GM10266 (cell line): ENCODE data around the gene MZF1.

Source experiments
- DNase-seq: peaks from one replicate; pipeline ENCODE4 v3.0.0; 2012; ENCODE audit errors: extremely low spot score
- TF ChIP-seq, protein P1 (sequence below): IDR thresholded peaks from 2 replicates; pipeline ENCODE4 v1.5.1; 2012; ENCODE audit warnings: mild to moderate bottlenecking, low read depth; ENCODE audit not compliant: control insufficient read depth, insufficient read depth; ENCODE audit errors: missing control alignments

The MZF1 gene

GRCh38 chr19:58572026-58572817 lies 913 bp downstream of the MZF1 start:
- TF ChIP-seq, protein P1, sequence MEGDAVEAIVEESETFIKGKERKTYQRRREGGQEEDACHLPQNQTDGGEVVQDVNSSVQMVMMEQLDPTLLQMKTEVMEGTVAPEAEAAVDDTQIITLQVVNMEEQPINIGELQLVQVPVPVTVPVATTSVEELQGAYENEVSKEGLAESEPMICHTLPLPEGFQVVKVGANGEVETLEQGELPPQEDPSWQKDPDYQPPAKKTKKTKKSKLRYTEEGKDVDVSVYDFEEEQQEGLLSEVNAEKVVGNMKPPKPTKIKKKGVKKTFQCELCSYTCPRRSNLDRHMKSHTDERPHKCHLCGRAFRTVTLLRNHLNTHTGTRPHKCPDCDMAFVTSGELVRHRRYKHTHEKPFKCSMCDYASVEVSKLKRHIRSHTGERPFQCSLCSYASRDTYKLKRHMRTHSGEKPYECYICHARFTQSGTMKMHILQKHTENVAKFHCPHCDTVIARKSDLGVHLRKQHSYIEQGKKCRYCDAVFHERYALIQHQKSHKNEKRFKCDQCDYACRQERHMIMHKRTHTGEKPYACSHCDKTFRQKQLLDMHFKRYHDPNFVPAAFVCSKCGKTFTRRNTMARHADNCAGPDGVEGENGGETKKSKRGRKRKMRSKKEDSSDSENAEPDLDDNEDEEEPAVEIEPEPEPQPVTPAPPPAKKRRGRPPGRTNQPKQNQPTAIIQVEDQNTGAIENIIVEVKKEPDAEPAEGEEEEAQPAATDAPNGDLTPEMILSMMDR, result no peak
- DNase-seq, result no peak

- no peak for DNase-seq
- TF ChIP-seq, protein P1, result no peak
Observed at GRCh38 chr19:58571575-58571947, 1.6 kb downstream of the MZF1 start.

DNA sequence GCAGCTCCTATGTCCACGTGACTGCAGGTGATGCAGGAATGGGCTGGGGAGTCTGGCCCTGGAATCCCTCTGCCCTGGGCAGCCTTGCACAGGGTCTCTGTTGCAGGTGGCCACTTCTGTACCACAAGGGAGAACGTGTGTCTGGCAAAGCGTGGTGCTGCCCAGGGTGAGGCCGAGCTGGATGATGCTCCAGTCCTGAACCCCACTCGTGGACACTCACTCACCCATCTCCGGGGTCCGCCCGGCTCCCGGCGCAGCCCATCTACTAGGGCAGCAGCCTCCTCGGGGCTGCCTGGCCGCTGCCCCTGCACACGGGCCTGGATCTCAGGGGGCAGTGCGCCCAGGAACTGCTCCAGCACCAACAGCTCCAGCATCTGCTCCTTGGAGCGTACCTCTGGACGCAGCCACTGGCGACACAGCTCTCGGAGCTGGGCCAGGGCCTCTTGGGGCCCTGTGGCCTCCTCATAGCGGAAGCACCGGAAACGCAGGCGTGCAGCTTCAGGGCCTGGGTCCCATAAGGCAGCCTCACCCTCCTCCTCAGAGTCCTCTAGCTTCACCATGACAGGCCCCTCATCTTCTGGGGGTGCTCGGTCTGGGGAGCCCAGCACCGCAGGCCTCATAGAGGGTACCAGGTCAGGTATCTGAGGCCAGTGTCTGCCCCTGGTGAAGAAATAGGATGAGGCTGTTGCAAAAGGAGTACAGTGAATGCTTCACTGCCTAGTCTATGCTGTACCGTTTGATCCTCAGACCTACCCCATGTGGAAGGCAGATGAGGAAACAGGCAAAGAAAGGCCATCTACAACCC lies 2.2 kb downstream of the MZF1 start:
- TF ChIP-seq, protein P1, result no peak
- DNase-seq, result no peak

DNA sequence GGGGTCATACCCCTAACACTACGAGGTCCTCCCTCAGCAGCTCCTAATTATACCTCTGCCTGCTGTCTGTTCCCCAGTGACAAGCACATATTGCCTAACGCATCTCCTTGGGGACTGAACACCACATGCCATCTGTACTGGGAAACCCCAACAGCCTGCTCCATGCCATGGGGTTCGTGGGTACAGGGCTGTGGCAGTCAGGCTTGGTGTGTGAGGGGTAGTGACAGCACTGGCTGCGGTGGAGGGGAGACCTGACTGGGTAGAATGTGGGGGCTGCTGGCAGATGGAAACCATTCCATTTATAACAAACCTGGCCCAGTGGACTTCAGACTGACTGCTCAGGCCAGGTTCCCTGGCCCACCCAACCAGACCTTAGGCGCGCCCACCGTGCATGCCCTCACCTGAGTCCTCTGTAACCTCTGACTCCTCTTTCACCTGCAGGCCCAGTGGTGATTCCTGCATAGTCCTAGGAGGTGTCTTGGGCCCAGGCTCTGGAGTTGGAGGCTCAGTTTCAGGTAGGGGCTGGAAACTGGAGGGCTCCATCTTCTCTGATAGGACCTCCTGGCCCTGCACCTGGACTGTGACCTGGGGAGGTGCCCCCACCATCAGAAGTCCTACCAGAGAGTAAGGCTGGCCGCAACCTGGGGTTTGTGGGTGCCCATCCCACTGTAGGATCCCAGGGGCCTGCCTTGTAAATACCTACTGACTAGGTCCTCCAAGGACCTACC lies 3.0 kb downstream of the MZF1 start:
- DNase-seq, result no peak
- TF ChIP-seq, protein P1, result no peak

DNA sequence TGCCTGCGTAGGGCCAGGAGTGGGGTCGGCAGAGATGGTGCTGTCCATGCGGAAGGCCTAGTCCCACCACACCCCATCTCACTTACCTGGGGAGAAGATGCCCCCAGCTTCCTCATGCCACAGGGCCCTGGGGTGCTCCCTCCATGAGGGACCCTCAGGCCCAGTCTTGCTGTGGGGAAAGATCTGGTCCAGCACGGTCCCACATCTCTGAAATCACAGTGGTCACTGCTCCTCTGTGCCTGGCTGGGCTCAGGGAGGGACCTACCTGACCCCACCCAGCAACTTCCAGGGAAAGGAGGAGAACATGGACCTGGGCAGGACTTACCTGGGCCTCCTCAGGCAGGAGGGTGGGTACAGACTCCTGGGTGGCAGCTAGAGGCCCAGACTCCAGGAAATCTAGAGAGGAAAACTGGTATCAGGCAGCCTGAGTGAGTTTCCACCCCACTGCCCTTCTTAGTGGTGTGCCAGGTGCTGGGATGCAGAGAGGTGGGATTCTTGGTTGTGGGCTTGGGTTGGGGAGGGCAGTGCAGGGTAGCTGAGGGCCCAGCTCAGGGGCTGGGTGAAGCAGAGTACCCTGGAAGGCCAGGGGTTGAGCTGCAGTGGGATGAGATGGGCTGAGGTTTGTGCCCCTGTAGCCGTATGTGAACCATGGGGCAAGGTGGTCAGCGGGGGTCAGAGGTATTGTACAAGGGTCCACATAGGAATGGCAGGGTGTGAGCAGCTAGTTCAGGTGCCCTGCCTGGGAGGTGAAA lies 3.8 kb downstream of the MZF1 start:
- no peak for DNase-seq
- TF ChIP-seq, protein P1, result no peak

GRCh38 chr19:58568453-58569130 lies 4.5 kb downstream of the MZF1 start:
- DNase-seq, result no peak
- TF ChIP-seq, protein P1, result no peak
